IMR-90 (cell line): Measurements from ENCODE around the gene VOPP1. TPM values are rescaled to one million over a fixed set of nuclear protein-coding genes. Genes with fewer than 3 reads are reported as not detected.

Source experiments
- ATAC-seq: fragments of 200-7000 bp; cut with Tn5 transposase; 2 replicates; pipeline ENCODE4 v1.9.1; 2020; ENCODE audit warnings: low read depth, mild to moderate bottlenecking, moderate library complexity
- BruUV-seq: library from RNA; stranded (reverse); fragments of 400-500 nt; replicated peaks from 2 replicates; lab custom pipeline; 2021; lab: Mats Ljungman, UMichigan
- CTCF ChIA-PET: fragments of 300-600 bp; formaldehyde crosslinking; extraction: SDS; loops from one replicate; lab custom pipeline; 2021; ENCODE audit warnings: antibody characterized with exemption; lab: Yijun Ruan, JAX
- POLR2A ChIA-PET: fragments of 300-600 bp; sonication (Branson Sonifier 250); formaldehyde crosslinking; loops from one replicate; lab custom pipeline; 2022; ENCODE audit warnings: antibody characterized with exemption; ENCODE audit not compliant: unreplicated experiment; lab: Charles Lee
- DNase-seq: peaks from one replicate; pipeline ENCODE4 v3.0.0; 2013
- H2AFZ ChIP-seq: replicated peaks from 2 replicates; pipeline ENCODE3; 2013; ENCODE audit warnings: low read length, mild to moderate bottlenecking; ENCODE audit not compliant: poor library complexity
- H2AK5ac ChIP-seq: 2 replicates; pipeline ENCODE4 v1.6.1; 2013; ENCODE audit warnings: low read depth, low read length, inconsistent platforms
- H2AK9ac ChIP-seq: replicated peaks from 2 replicates; pipeline ENCODE3; 2013; ENCODE audit warnings: mild to moderate bottlenecking, low read depth, low read length, moderate library complexity; ENCODE audit not compliant: poor library complexity
- H2BK120ac ChIP-seq: 2 replicates; pipeline ENCODE4 v1.6.1; 2013; ENCODE audit warnings: low read depth, low read length, inconsistent platforms
- H2BK15ac ChIP-seq: 3 replicates; pipeline ENCODE4 v1.6.1; 2013; ENCODE audit warnings: low read depth, low read length, inconsistent platforms
- H2BK20ac ChIP-seq: 2 replicates; pipeline ENCODE4 v1.6.1; 2013; ENCODE audit warnings: low read depth, mild to moderate bottlenecking, inconsistent platforms, low read length, moderate library complexity
- H2BK5ac ChIP-seq: 2 replicates; pipeline ENCODE4 v1.6.1; 2013; ENCODE audit warnings: mild to moderate bottlenecking, low read depth, low read length, inconsistent platforms; ENCODE audit not compliant: poor library complexity, severe bottlenecking
- H3K14ac ChIP-seq: replicated peaks from 2 replicates; pipeline ENCODE4 v1.6.1; 2013; ENCODE audit warnings: low read depth, low read length, inconsistent platforms
- H3K18ac ChIP-seq: 2 replicates; pipeline ENCODE4 v1.6.1; 2013; ENCODE audit warnings: low read depth, low read length, control low read depth
- H3K23ac ChIP-seq: 2 replicates; pipeline ENCODE4 v1.6.1; 2013; ENCODE audit warnings: low read depth, low read length, inconsistent platforms
- H3K27ac ChIP-seq: 2 replicates; pipeline ENCODE4 v1.5.1; 2013; ENCODE audit warnings: mild to moderate bottlenecking, control low read depth, low read length; ENCODE audit not compliant: insufficient read depth
- H3K27me3 ChIP-seq: 2 replicates; pipeline ENCODE4 v1.6.1; 2013; ENCODE audit warnings: low read length; ENCODE audit not compliant: control insufficient read depth, insufficient read depth
- H3K36me3 ChIP-seq: 2 replicates; pipeline ENCODE4 v1.6.1; 2013; ENCODE audit warnings: low read length, mixed read lengths; ENCODE audit not compliant: control insufficient read depth, insufficient read depth
- H3K4ac ChIP-seq: 2 replicates; pipeline ENCODE4 v1.6.1; 2013; ENCODE audit warnings: low read depth, low read length, inconsistent platforms
- H3K4me1 ChIP-seq: 2 replicates; pipeline ENCODE4 v1.6.1; 2013; ENCODE audit warnings: low read length, mixed read lengths; ENCODE audit not compliant: control insufficient read depth, insufficient read depth
- H3K4me2 ChIP-seq: 2 replicates; pipeline ENCODE4 v1.6.1; 2013; ENCODE audit warnings: low read depth, mild to moderate bottlenecking, control low read depth, low read length, moderate library complexity
- H3K4me3 ChIP-seq: 2 replicates; pipeline ENCODE4 v1.5.1; 2013; ENCODE audit warnings: low read depth, mild to moderate bottlenecking, control low read depth, low read length, moderate library complexity; ENCODE audit not compliant: insufficient read depth
- H3K56ac ChIP-seq: 2 replicates; pipeline ENCODE4 v1.6.1; 2013; ENCODE audit warnings: low read length, inconsistent platforms; ENCODE audit not compliant: insufficient read depth; ENCODE audit errors: extremely low read depth
- H3K79me1 ChIP-seq, 2 experiments: 2 replicates each; pipeline ENCODE4 v1.6.1; 2013; ENCODE audit warnings: low read length in 2 of 2, inconsistent platforms in 1 of 2, low read depth in 1 of 2
- H3K9ac ChIP-seq: 2 replicates; pipeline ENCODE4 v1.6.1; 2013; ENCODE audit warnings: low read depth, low read length, control low read depth
- H3K9me1 ChIP-seq: 2 replicates; pipeline ENCODE4 v1.6.1; 2013; ENCODE audit warnings: low read length, inconsistent platforms; ENCODE audit not compliant: insufficient read depth
- H3K9me3 ChIP-seq: 2 replicates; pipeline ENCODE4 v1.6.1; 2013; ENCODE audit warnings: low read length; ENCODE audit not compliant: control insufficient read depth, insufficient read depth
- H4K20me1 ChIP-seq: 2 replicates; pipeline ENCODE4 v1.6.1; 2013; ENCODE audit warnings: low read length, inconsistent platforms; ENCODE audit not compliant: insufficient read depth
- H4K5ac ChIP-seq: 2 replicates; pipeline ENCODE4 v1.6.1; 2013; ENCODE audit warnings: mild to moderate bottlenecking, low read depth, low read length, control low read depth
- H4K8ac ChIP-seq, 2 experiments: 2 replicates each; pipeline ENCODE4 v1.6.1; 2013; ENCODE audit warnings: low read depth in 2 of 2, low read length in 2 of 2, control low read depth in 1 of 2, inconsistent platforms in 1 of 2
- H4K91ac ChIP-seq: 2 replicates; pipeline ENCODE4 v1.6.1; 2013; ENCODE audit warnings: low read depth, low read length, inconsistent platforms; ENCODE audit not compliant: insufficient read depth
- BHLHE40 ChIP-seq: fragments of 150-350 bp; IDR thresholded peaks from 2 replicates; pipeline ENCODE4 v1.6.1; 2016; ENCODE audit warnings: mild to moderate bottlenecking, low read depth, low read length
- CHD1 ChIP-seq: IDR thresholded peaks from 2 replicates; pipeline ENCODE4 v1.6.1; 2012; ENCODE audit warnings: low read depth, low read length, improper control_type of control experiment
- FOS ChIP-seq: fragments of 150-350 bp; IDR thresholded peaks from 2 replicates; pipeline ENCODE4 v1.6.1; 2016; ENCODE audit warnings: low read depth, low read length
- MAZ ChIP-seq: IDR thresholded peaks from 2 replicates; pipeline ENCODE4 v1.6.1; 2012; ENCODE audit warnings: low read depth, mild to moderate bottlenecking, low read length, improper control_type of control experiment, moderate library complexity, borderline replicate concordance
- MXI1 ChIP-seq: IDR thresholded peaks from 2 replicates; pipeline ENCODE4 v1.6.1; 2012; ENCODE audit warnings: low read depth, mild to moderate bottlenecking, low read length, moderate library complexity, borderline replicate concordance
- NFE2L2 ChIP-seq: fragments of 150-350 bp; IDR thresholded peaks from 2 replicates; pipeline ENCODE4 v1.6.1; 2016; ENCODE audit warnings: low read depth, mild to moderate bottlenecking, low read length
- POLR2A ChIP-seq: IDR thresholded peaks from 2 replicates; pipeline ENCODE4 v1.6.1; 2012; ENCODE audit warnings: mild to moderate bottlenecking, low read depth, low read length
- RAD21 ChIP-seq: IDR thresholded peaks from 2 replicates; pipeline ENCODE4 v1.6.1; 2012; ENCODE audit warnings: low read length, improper control_type of control experiment
- RCOR1 ChIP-seq: IDR thresholded peaks from 2 replicates; pipeline ENCODE4 v1.6.1; 2012; ENCODE audit warnings: mild to moderate bottlenecking, low read length, improper control_type of control experiment; ENCODE audit not compliant: insufficient replicate concordance
- RFX5 ChIP-seq: IDR thresholded peaks from 2 replicates; pipeline ENCODE4 v1.8.0; 2012; ENCODE audit warnings: low read depth, mild to moderate bottlenecking, low read length, moderate library complexity
- SMC3 ChIP-seq: fragments of 150-350 bp; IDR thresholded peaks from 2 replicates; pipeline ENCODE4 v1.6.1; 2016; ENCODE audit warnings: low read depth, mild to moderate bottlenecking, antibody characterized with exemption, low read length, moderate library complexity
- WGBS, 2 experiments: methylation state at CpG; one replicate each; pipeline versions ENCODE4 v1.1.5 to v1.1.7; 2013; ENCODE audit warnings: missing lambda C conversion rate in 2 of 2; ENCODE audit not compliant: insufficient read length in 1 of 2; ENCODE audit errors: extremely low coverage in 2 of 2; 5-methylcytosine and 5-hydroxymethylcytosine counted together
- dilution Hi-C: fragments of 300-500 bp; cut with HindIII; formaldehyde crosslinking; loops from one replicate; pipeline ENCODE4 v1.14.3; 2018; ENCODE audit warnings: low sequenced_read_pairs; ENCODE audit not compliant: unreplicated experiment
- in situ Hi-C: fragments of 300-500 bp; cut with MboI; formaldehyde crosslinking; loops from 3 replicates; pipeline ENCODE4 v1.14.3; 2019; ENCODE audit warnings: low sequenced_read_pairs, inconsistent platforms, mixed read lengths
- intact Hi-C: fragments of 100-400 bp; cut with micrococcal nuclease; formaldehyde crosslinking; loops from 2 replicates; pipeline ENCODE4 v1.10.0; 2022
- polyA plus RNA-seq, 3 experiments: library from polyadenylated mRNA; depleted of rRNA; stranded (reverse); fragments of >200 nt; gene quantifications; 2 replicates each; pipeline ENCODE4 v1.2.3, GENCODE V29; 2012; ENCODE audit warnings: low replicate concordance in 1 of 3
- total RNA-seq: library from RNA; depleted of rRNA; stranded (reverse); fragments of >200 nt; gene quantifications from 2 replicates; pipeline ENCODE4 v1.2.3, GENCODE V29; 2012
- TF ChIP-seq, protein P1 (sequence below): conservative IDR thresholded peaks from 2 replicates; pipeline ENCODE4 v1.5.1; 2012; ENCODE audit warnings: mild to moderate bottlenecking, low read depth, low read length, improper control_type of control experiment
- TF ChIP-seq, protein P2 (sequence below): fragments of 150-350 bp; IDR thresholded peaks from 2 replicates; pipeline ENCODE4 v1.6.1; 2016; ENCODE audit warnings: low read depth, mild to moderate bottlenecking, low read length, moderate library complexity, borderline replicate concordance
- TF ChIP-seq, protein P3 (sequence below): fragments of 150-350 bp; IDR thresholded peaks from 2 replicates; pipeline ENCODE4 v1.6.1; 2017; ENCODE audit warnings: mild to moderate bottlenecking, antibody characterized with exemption, low read length, low read depth

Gene VOPP1
- total and polyA plus RNA-seq, 2 of the 4 experiments (the other 2 are of a cell fraction), result 60.2 to 94.5 TPM

DNA sequence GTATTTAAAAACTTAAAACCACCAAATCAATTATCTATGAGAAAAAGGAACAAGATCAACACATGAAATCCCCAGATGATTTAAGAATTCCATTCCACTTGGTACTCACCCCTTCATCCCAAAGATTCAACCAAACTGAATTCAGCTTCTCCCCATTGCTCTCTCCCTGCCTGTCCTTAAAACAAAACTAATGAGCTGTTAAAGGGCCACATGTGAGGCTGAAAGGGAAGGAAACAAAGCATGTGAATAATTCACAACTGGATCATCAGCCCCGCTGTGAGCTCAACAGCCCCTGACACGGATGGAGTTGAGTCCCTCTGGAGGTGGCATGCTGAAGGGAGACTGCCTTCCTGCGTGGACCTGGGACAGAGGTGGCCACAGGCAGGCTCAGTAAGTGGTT, 32.9 kb downstream of the VOPP1 start:
- intact Hi-C loops, result loop anchor here (1.0 kb wide), 1 partner anchor 32 kb away; no protein-coding TSS in a partner anchor
- no TSS peak for BruUV-seq
- peaks cover 44% of the 10 kb centered on the region for H3K9me1 ChIP-seq
- H2BK5ac ChIP-seq, result peak overlapping the region; percentile 22
- in situ Hi-C loops, result no loop called here
- H4K20me1 ChIP-seq, result peaks cover 60% of the 10 kb centered on the region
- ChIA-PET CTCF (interaction anchor here (0.6 to 0.7 kb wide), 2 partner anchors 13 to 462 kb away, joined by 3 to 6 read pairs; no protein-coding TSS in a partner anchor), POLR2A (no interaction called here)
- H3K79me1 ChIP-seq, result peaks cover 29 to 81% of the 10 kb centered on the region in 2 experiments
- H4K8ac ChIP-seq, result peak overlapping the region in 1 of 2 experiments; percentile 38; a peak in 2 of 4 replicates
- H2AK5ac ChIP-seq, result peak overlapping the region; percentile 37; the same call in 1 of the 2 replicates
- H3K4me1 ChIP-seq, result peaks cover 21% of the 10 kb centered on the region
- ATAC-seq (no peak; the same call in 1 of the 2 replicates), DNase-seq (peak; percentile 61)
- H3K27me3 ChIP-seq, result no peaks in the 10 kb centered on the region
- no peak overlapping the region for H2AK9ac ChIP-seq
- no peaks in the 10 kb centered on the region for H3K9me3 ChIP-seq
- peak overlapping the region; percentile 5 for H3K18ac ChIP-seq
- H3K9ac ChIP-seq, result no peak overlapping the region
- peak overlapping the region; percentile 12; the same call in 1 of the 2 replicates for H4K91ac ChIP-seq
- peak overlapping the region; percentile 81; the same call in 1 of the 2 replicates for H3K23ac ChIP-seq
- H2AFZ ChIP-seq, result peak overlapping the region; percentile 59
- peak overlapping the region; percentile 31; the same call in 1 of the 2 replicates for H2BK20ac ChIP-seq
- peak overlapping the region; percentile 16; the same call in 1 of the 2 replicates for H3K14ac ChIP-seq
- dilution Hi-C loops, result no loop called here
- H3K4me2 ChIP-seq, result peak overlapping the region; percentile 25
- H3K4ac ChIP-seq, result peak overlapping the region; percentile 59
- H2BK120ac ChIP-seq, result peak overlapping the region; percentile 31
- H4K5ac ChIP-seq, result no peak overlapping the region
- no CpG with 5 or more reads among the region's 3 CpGs for WGBS, 2 experiments
- no peak overlapping the region for H3K4me3 ChIP-seq
- H2BK15ac ChIP-seq, result no peak overlapping the region
- no peak overlapping the region for H3K56ac ChIP-seq
- peak overlapping the region; percentile 27; the same call in 1 of the 2 replicates for H3K27ac ChIP-seq
- peaks cover 2% of the 10 kb centered on the region; the same call in 1 of the 2 replicates for H3K36me3 ChIP-seq
- TF ChIP-seq, protein P1, sequence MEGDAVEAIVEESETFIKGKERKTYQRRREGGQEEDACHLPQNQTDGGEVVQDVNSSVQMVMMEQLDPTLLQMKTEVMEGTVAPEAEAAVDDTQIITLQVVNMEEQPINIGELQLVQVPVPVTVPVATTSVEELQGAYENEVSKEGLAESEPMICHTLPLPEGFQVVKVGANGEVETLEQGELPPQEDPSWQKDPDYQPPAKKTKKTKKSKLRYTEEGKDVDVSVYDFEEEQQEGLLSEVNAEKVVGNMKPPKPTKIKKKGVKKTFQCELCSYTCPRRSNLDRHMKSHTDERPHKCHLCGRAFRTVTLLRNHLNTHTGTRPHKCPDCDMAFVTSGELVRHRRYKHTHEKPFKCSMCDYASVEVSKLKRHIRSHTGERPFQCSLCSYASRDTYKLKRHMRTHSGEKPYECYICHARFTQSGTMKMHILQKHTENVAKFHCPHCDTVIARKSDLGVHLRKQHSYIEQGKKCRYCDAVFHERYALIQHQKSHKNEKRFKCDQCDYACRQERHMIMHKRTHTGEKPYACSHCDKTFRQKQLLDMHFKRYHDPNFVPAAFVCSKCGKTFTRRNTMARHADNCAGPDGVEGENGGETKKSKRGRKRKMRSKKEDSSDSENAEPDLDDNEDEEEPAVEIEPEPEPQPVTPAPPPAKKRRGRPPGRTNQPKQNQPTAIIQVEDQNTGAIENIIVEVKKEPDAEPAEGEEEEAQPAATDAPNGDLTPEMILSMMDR, result no peak
- TF ChIP-seq POLR2A (no peak), RFX5 (no peak), FOS (no peak), CHD1 (no peak), MAZ (0 out of 2 replicates have a peak, but pooled peaks have one; percentile 15), BHLHE40 (no peak), RAD21 (no peak), RCOR1 (no peak), NFE2L2 (no peak), SMC3 (no peak), MXI1 (0 out of 2 replicates have a peak, but pooled peaks have one; percentile 30)
- TF ChIP-seq, protein P2, sequence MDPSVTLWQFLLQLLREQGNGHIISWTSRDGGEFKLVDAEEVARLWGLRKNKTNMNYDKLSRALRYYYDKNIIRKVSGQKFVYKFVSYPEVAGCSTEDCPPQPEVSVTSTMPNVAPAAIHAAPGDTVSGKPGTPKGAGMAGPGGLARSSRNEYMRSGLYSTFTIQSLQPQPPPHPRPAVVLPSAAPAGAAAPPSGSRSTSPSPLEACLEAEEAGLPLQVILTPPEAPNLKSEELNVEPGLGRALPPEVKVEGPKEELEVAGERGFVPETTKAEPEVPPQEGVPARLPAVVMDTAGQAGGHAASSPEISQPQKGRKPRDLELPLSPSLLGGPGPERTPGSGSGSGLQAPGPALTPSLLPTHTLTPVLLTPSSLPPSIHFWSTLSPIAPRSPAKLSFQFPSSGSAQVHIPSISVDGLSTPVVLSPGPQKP, result no peak
- TF ChIP-seq, protein P3, sequence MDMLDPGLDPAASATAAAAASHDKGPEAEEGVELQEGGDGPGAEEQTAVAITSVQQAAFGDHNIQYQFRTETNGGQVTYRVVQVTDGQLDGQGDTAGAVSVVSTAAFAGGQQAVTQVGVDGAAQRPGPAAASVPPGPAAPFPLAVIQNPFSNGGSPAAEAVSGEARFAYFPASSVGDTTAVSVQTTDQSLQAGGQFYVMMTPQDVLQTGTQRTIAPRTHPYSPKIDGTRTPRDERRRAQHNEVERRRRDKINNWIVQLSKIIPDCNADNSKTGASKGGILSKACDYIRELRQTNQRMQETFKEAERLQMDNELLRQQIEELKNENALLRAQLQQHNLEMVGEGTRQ, result no peak
